H9 (cell line): ENCODE measurements around the gene ALDH1A3. TPM values are rescaled to one million over a fixed set of nuclear protein-coding genes. Genes with fewer than 3 reads are reported as not detected.

ENCODE experiments used
- DNase-seq: peaks from one replicate; pipeline ENCODE4 v3.0.0-alpha.2; 2017
- H2AFZ ChIP-seq: one replicate; pipeline ENCODE4 v1.6.1; 2013; ENCODE audit warnings: mild to moderate bottlenecking, low read length, control low read depth, moderate library complexity
- H2AK5ac ChIP-seq: 2 replicates; pipeline ENCODE4 v1.6.1; 2013; ENCODE audit warnings: low read length, control low read depth, mixed read lengths; ENCODE audit not compliant: insufficient read length
- H2BK120ac ChIP-seq: one replicate; pipeline ENCODE4 v1.6.1; 2013; ENCODE audit warnings: low read depth, mild to moderate bottlenecking, low read length, control low read depth, inconsistent platforms; ENCODE audit not compliant: poor library complexity, severe bottlenecking
- H2BK12ac ChIP-seq: 2 replicates; pipeline ENCODE4 v1.6.1; 2013; ENCODE audit warnings: low read length, control low read depth, mixed read lengths, low read depth; ENCODE audit not compliant: insufficient read length
- H2BK15ac ChIP-seq: 2 replicates; pipeline ENCODE4 v1.6.1; 2013; ENCODE audit warnings: low read depth, low read length, control low read depth
- H2BK20ac ChIP-seq: one replicate; pipeline ENCODE4 v1.6.1; 2013; ENCODE audit warnings: low read depth, mild to moderate bottlenecking, low read length, control low read depth, inconsistent platforms; ENCODE audit not compliant: poor library complexity, severe bottlenecking
- H2BK5ac ChIP-seq: 2 replicates; pipeline ENCODE4 v1.6.1; 2013; ENCODE audit warnings: low read length, control low read depth, mixed read lengths; ENCODE audit not compliant: insufficient read length
- H3K14ac ChIP-seq: 2 replicates; pipeline ENCODE4 v1.6.1; 2013; ENCODE audit warnings: low read length, control low read depth; ENCODE audit not compliant: insufficient read depth
- H3K18ac ChIP-seq: 2 replicates; pipeline ENCODE4 v1.6.1; 2013; ENCODE audit warnings: low read depth, mild to moderate bottlenecking, mixed read lengths, low read length, control low read depth; ENCODE audit not compliant: insufficient read length
- H3K23ac ChIP-seq: 2 replicates; pipeline ENCODE4 v1.6.1; 2013; ENCODE audit warnings: low read length, control low read depth, mixed read lengths, low read depth; ENCODE audit not compliant: insufficient read length
- H3K23me2 ChIP-seq: 2 replicates; pipeline ENCODE4 v1.6.1; 2013; ENCODE audit warnings: low read depth, mild to moderate bottlenecking, mixed read lengths, low read length, control low read depth; ENCODE audit not compliant: insufficient read length, poor library complexity, severe bottlenecking
- H3K27ac ChIP-seq: 2 replicates; pipeline ENCODE4 v1.5.1; 2013; ENCODE audit warnings: low read length, control low read depth, mixed read lengths, low read depth; ENCODE audit not compliant: insufficient read length
- H3K27me3 ChIP-seq: 2 replicates; pipeline ENCODE4 v1.6.1; 2013; ENCODE audit warnings: low read length, control low read depth, inconsistent platforms; ENCODE audit not compliant: insufficient read depth
- H3K4ac ChIP-seq: 2 replicates; pipeline ENCODE4 v1.6.1; 2013; ENCODE audit warnings: low read depth, mild to moderate bottlenecking, control low read depth, inconsistent platforms, low read length, moderate library complexity
- H3K4me1 ChIP-seq: 2 replicates; pipeline ENCODE4 v1.6.1; 2013; ENCODE audit warnings: low read length, control low read depth, inconsistent platforms; ENCODE audit not compliant: insufficient read depth
- H3K4me2 ChIP-seq: 2 replicates; pipeline ENCODE4 v1.6.1; 2013; ENCODE audit warnings: low read length, control low read depth, mixed read lengths; ENCODE audit not compliant: insufficient read length, insufficient read depth
- H3K56ac ChIP-seq: 2 replicates; pipeline ENCODE4 v1.6.1; 2013; ENCODE audit warnings: low read depth, mild to moderate bottlenecking, mixed read lengths, low read length, control low read depth; ENCODE audit not compliant: insufficient read length
- H3K79me1 ChIP-seq: 2 replicates; pipeline ENCODE4 v1.6.1; 2013; ENCODE audit warnings: low read depth, mild to moderate bottlenecking, moderate library complexity, low read length, control low read depth, inconsistent platforms; ENCODE audit not compliant: insufficient read depth, poor library complexity, severe bottlenecking
- H3K79me2 ChIP-seq: 2 replicates; pipeline ENCODE4 v1.6.1; 2013; ENCODE audit warnings: low read length, control low read depth, inconsistent platforms; ENCODE audit not compliant: insufficient read depth
- H3K9ac ChIP-seq: 2 replicates; pipeline ENCODE4 v1.6.1; 2013; ENCODE audit warnings: low read length, control low read depth, mixed read lengths; ENCODE audit not compliant: insufficient read length; ENCODE audit errors: extremely low read depth
- H3K9me3 ChIP-seq: one replicate; pipeline ENCODE4 v1.6.1; 2013; ENCODE audit warnings: low read depth, low read length, inconsistent platforms; ENCODE audit not compliant: control insufficient read depth
- H3T11ph ChIP-seq: one replicate; pipeline ENCODE4 v1.6.1; 2013; ENCODE audit warnings: mild to moderate bottlenecking, low read length, control low read depth, inconsistent platforms
- H4K20me1 ChIP-seq: one replicate; pipeline ENCODE4 v1.6.1; 2013; ENCODE audit not compliant: control insufficient read depth, insufficient read length, insufficient read depth
- H4K5ac ChIP-seq: 2 replicates; pipeline ENCODE4 v1.6.1; 2013; ENCODE audit warnings: low read depth, mild to moderate bottlenecking, mixed read lengths, low read length, control low read depth; ENCODE audit not compliant: insufficient read length
- H4K8ac ChIP-seq: replicated peaks from 2 replicates; pipeline ENCODE4 v1.6.1; 2013; ENCODE audit warnings: low read length, control low read depth, mixed read lengths, low read depth; ENCODE audit not compliant: insufficient read length
- H4K91ac ChIP-seq: 2 replicates; pipeline ENCODE4 v1.6.1; 2013; ENCODE audit warnings: low read depth, mild to moderate bottlenecking, moderate library complexity, mixed read lengths, low read length, control low read depth; ENCODE audit not compliant: insufficient read length
- H3K27ac Mint-ChIP-seq, 3 experiments: 2 replicates in 2 of 3; 3 replicates in 1 of 3; pipeline ENCODE4 v1.8.0; 2020 to 2021; ENCODE audit warnings: mixed read lengths in 3 of 3, mild to moderate bottlenecking in 1 of 3, moderate library complexity in 1 of 3
- H3K27me3 Mint-ChIP-seq: 2 replicates; pipeline ENCODE4 v1.8.0; 2021; ENCODE audit warnings: low read depth, mild to moderate bottlenecking, moderate library complexity, mixed read lengths
- H3K36me3 Mint-ChIP-seq, 3 experiments: 2 replicates in 2 of 3; 3 replicates in 1 of 3; pipeline ENCODE4 v1.8.0; 2020 to 2021; ENCODE audit warnings: low read depth in 3 of 3, mixed read lengths in 3 of 3; ENCODE audit not compliant: insufficient read depth in 1 of 3
- H3K4me1 Mint-ChIP-seq, 2 experiments: 2 replicates each; pipeline ENCODE4 v1.8.0; 2020; ENCODE audit warnings: mixed read lengths in 2 of 2
- H3K4me3 Mint-ChIP-seq, 2 experiments: 2 replicates in 1 of 2; 3 replicates in 1 of 2; pipeline ENCODE4 v1.8.0; 2020 to 2021; ENCODE audit warnings: mild to moderate bottlenecking in 2 of 2, mixed read lengths in 2 of 2, moderate library complexity in 1 of 2
- H3K9me3 Mint-ChIP-seq, 2 experiments: 2 replicates in 1 of 2; 3 replicates in 1 of 2; pipeline ENCODE4 v1.8.0; 2020; ENCODE audit warnings: mild to moderate bottlenecking in 2 of 2, mixed read lengths in 2 of 2, moderate library complexity in 1 of 2
- WGBS: extraction: QIAGEN DNeasy Blood & Tissue Kit; methylation state at CpG from one replicate; pipeline ENCODE4 v1.1.7; 2013; ENCODE audit warnings: missing lambda C conversion rate, low lambda C conversion rate, mixed read lengths; ENCODE audit not compliant: insufficient read length; ENCODE audit errors: extremely low coverage; 5-methylcytosine and 5-hydroxymethylcytosine counted together
- total RNA-seq: library from RNA; stranded (reverse); gene quantifications from 2 replicates; pipeline ENCODE4 v1.2.1, GENCODE V29; 2021
- TF ChIP-seq, protein P1 (sequence below): fragments of 200-600 bp; sonication (generic); conservative IDR thresholded peaks from 3 replicates; pipeline ENCODE4 v1.8.0; 2021; ENCODE audit warnings: antibody characterized with exemption, mild to moderate bottlenecking

ALDH1A3 gene
- total RNA-seq, 1 experiment from 2014 or later: 9.2 TPM

DNA sequence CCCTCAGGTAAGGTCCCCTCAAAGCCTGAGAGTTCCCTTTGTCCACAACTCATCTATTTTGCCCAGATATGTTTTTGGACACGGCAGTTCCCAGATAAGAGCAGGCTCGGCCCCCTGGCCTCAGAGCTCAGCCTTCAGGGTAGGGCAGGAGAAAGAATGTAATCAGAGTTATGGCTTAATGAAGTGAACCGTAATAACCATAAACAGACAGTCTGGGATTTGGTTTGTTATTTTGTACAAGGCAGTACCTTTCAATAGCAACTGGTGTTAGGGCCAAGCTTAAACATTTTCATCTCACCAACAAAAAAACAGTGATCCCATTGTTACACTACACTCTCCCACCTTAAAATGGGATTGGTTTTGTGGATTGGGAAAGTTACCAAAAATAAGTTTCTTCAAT, 12.2 kb upstream of the ALDH1A3 start:
- no peak overlapping the region for H3K4me2 ChIP-seq
- no peak overlapping the region for H4K8ac ChIP-seq
- H2BK120ac ChIP-seq: no peak overlapping the region
- no peak overlapping the region for H2BK15ac ChIP-seq
- H3K14ac ChIP-seq: no peak overlapping the region
- H3K9ac ChIP-seq: no peak overlapping the region
- Mint-ChIP-seq H3K27ac (no peak overlapping the region), H3K9me3 (no peaks in the 10 kb centered on the region), H3K4me3 (no peak overlapping the region), H3K4me1 (peaks cover 0 to 13% of the 10 kb centered on the region in 2 experiments; a peak in 3 of 4 replicates), H3K27me3 (peaks cover 30% of the 10 kb centered on the region), H3K36me3 (no peaks in the 10 kb centered on the region)
- H3K4me1 ChIP-seq: no peaks in the 10 kb centered on the region
- no peak overlapping the region for H3K23ac ChIP-seq
- no peaks in the 10 kb centered on the region for H3K23me2 ChIP-seq
- TF ChIP-seq, protein P1, sequence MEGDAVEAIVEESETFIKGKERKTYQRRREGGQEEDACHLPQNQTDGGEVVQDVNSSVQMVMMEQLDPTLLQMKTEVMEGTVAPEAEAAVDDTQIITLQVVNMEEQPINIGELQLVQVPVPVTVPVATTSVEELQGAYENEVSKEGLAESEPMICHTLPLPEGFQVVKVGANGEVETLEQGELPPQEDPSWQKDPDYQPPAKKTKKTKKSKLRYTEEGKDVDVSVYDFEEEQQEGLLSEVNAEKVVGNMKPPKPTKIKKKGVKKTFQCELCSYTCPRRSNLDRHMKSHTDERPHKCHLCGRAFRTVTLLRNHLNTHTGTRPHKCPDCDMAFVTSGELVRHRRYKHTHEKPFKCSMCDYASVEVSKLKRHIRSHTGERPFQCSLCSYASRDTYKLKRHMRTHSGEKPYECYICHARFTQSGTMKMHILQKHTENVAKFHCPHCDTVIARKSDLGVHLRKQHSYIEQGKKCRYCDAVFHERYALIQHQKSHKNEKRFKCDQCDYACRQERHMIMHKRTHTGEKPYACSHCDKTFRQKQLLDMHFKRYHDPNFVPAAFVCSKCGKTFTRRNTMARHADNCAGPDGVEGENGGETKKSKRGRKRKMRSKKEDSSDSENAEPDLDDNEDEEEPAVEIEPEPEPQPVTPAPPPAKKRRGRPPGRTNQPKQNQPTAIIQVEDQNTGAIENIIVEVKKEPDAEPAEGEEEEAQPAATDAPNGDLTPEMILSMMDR: no peak
- H3T11ph ChIP-seq: no peak overlapping the region
- H4K91ac ChIP-seq: no peak overlapping the region
- H3K56ac ChIP-seq: no peak overlapping the region
- DNase-seq: no peak
- H3K9me3 ChIP-seq: no peaks in the 10 kb centered on the region
- no peaks in the 10 kb centered on the region for H3K79me2 ChIP-seq
- H2BK20ac ChIP-seq: no peak overlapping the region
- H2BK12ac ChIP-seq: no peak overlapping the region
- no peaks in the 10 kb centered on the region for H3K79me1 ChIP-seq
- no peak overlapping the region for H2AK5ac ChIP-seq
- no peak overlapping the region for H3K4ac ChIP-seq
- no CpG with 5 or more reads among the region's 3 CpGs for WGBS
- no peak overlapping the region for H2BK5ac ChIP-seq
- no peaks in the 10 kb centered on the region for H4K20me1 ChIP-seq
- H4K5ac ChIP-seq: no peak overlapping the region
- no peak overlapping the region for H2AFZ ChIP-seq
- H3K18ac ChIP-seq: no peak overlapping the region
- no peaks in the 10 kb centered on the region; the same call in 1 of the 2 replicates for H3K27me3 ChIP-seq
- no peak overlapping the region for H3K27ac ChIP-seq
